HEK293 (cell line): ENCODE measurements around the gene TSC22D1.

Experiments
- CTCF ChIA-PET: fragments of 350-600 bp; formaldehyde crosslinking; extraction: SDS; loops from one replicate; lab custom pipeline; 2021; ENCODE audit warnings: antibody characterized with exemption; lab: Yijun Ruan, JAX
- POLR2A ChIA-PET: fragments of 300-600 bp; formaldehyde crosslinking; extraction: SDS; loops from one replicate; lab custom pipeline; 2020; ENCODE audit warnings: antibody characterized with exemption, inconsistent platforms; lab: Yijun Ruan, JAX
- H3K27ac ChIP-seq: fragments of 200-500 bp; sonication (Bioruptor generic); 2 replicates; pipeline ENCODE4 v1.5.1; 2014; ENCODE audit warnings: low read depth, low read length, control low read depth, inconsistent platforms; ENCODE audit errors: extremely low read depth
- H3K36me3 ChIP-seq, 2 experiments: fragments of 200-500 bp in 1 of 2; sonication (Bioruptor generic) in 1 of 2; 1 replicate in 1 of 2; 2 replicates in 1 of 2; pipeline ENCODE4 v1.5.1; 2014 to 2017; ENCODE audit warnings: inconsistent platforms in 2 of 2, low read length in 2 of 2; ENCODE audit not compliant: control insufficient read depth in 2 of 2, insufficient read depth in 1 of 2
- H3K4me1 ChIP-seq: fragments of 200-500 bp; sonication (Bioruptor generic); 2 replicates; pipeline ENCODE4 v1.5.1; 2014; ENCODE audit warnings: mild to moderate bottlenecking, low read length, inconsistent platforms; ENCODE audit not compliant: control insufficient read depth, insufficient read depth
- H3K4me3 ChIP-seq: 2 replicates; pipeline ENCODE4 v1.5.1; 2011; ENCODE audit warnings: low read depth, mild to moderate bottlenecking, control low read depth, low read length, moderate library complexity
- H3K9me3 ChIP-seq: fragments of 200-500 bp; sonication (Bioruptor generic); 2 replicates; pipeline ENCODE4 v1.5.1; 2014; ENCODE audit warnings: low read depth, low read length, inconsistent platforms; ENCODE audit not compliant: control insufficient read depth, insufficient read depth
- EGR2 ChIP-seq: fragments of 450-650 bp; formaldehyde crosslinking; IDR thresholded peaks from 2 replicates; pipeline ENCODE4 v1.5.1; 2016; ENCODE audit warnings: low read depth, missing biosample characterization, missing genetic modification characterization
- GLI2 ChIP-seq: fragments of 450-650 bp; formaldehyde crosslinking; IDR thresholded peaks from 2 replicates; pipeline ENCODE4; 2017; ENCODE audit warnings: missing biosample characterization, missing genetic modification characterization, low read depth, borderline replicate concordance
- GLI4 ChIP-seq: fragments of 450-650 bp; formaldehyde crosslinking; IDR thresholded peaks from 2 replicates; pipeline ENCODE4 v1.5.1; 2016; ENCODE audit warnings: missing biosample characterization, missing genetic modification characterization
- HOXA7 ChIP-seq: sonication (generic); formaldehyde crosslinking; IDR thresholded peaks from 2 replicates; pipeline ENCODE4 v1.8.1; 2022; ENCODE audit warnings: missing genetic modification reagents, borderline replicate concordance
- IKZF3 ChIP-seq: fragments of 450-650 bp; IDR thresholded peaks from 2 replicates; pipeline ENCODE4 v1.5.0; 2018; ENCODE audit warnings: missing biosample characterization, mild to moderate bottlenecking, missing genetic modification characterization, moderate library complexity
- OSR2 ChIP-seq: fragments of 450-650 bp; formaldehyde crosslinking; IDR thresholded peaks from 2 replicates; pipeline ENCODE4 v1.5.1; 2016; ENCODE audit warnings: missing biosample characterization, missing genetic modification characterization
- PRDM1 ChIP-seq: fragments of 450-650 bp; formaldehyde crosslinking; IDR thresholded peaks from 2 replicates; pipeline ENCODE4; 2016; ENCODE audit warnings: missing biosample characterization, missing genetic modification characterization
- PRDM6 ChIP-seq: fragments of 450-650 bp; formaldehyde crosslinking; IDR thresholded peaks from 2 replicates; pipeline ENCODE4 v1.5.1; 2017; ENCODE audit warnings: missing biosample characterization, missing genetic modification characterization
- SETDB1 ChIP-seq: IDR thresholded peaks from one replicate; pipeline ENCODE4 v1.6.1; 2017; ENCODE audit warnings: mild to moderate bottlenecking, low read length, moderate library complexity, mixed read lengths; ENCODE audit not compliant: insufficient read length
- TCF7L2 ChIP-seq: IDR thresholded peaks from 2 replicates; pipeline ENCODE4 v1.6.1; 2011; ENCODE audit warnings: low read depth, mild to moderate bottlenecking, inconsistent platforms, low read length, moderate library complexity, borderline replicate concordance
- ZBTB6 ChIP-seq: fragments of 450-650 bp; formaldehyde crosslinking; IDR thresholded peaks from 2 replicates; pipeline ENCODE4 v1.5.1; 2017; ENCODE audit warnings: missing biosample characterization, missing genetic modification characterization
- ZNF10 ChIP-seq: fragments of 450-650 bp; formaldehyde crosslinking; IDR thresholded peaks from 2 replicates; pipeline ENCODE4 v1.5.1; 2017; ENCODE audit warnings: missing biosample characterization, missing genetic modification characterization
- ZNF175 ChIP-seq: fragments of 450-650 bp; formaldehyde crosslinking; IDR thresholded peaks from 2 replicates; pipeline ENCODE4 v1.5.1; 2016; ENCODE audit warnings: missing biosample characterization, missing genetic modification characterization
- ZNF280D ChIP-seq: fragments of 450-650 bp; formaldehyde crosslinking; IDR thresholded peaks from 2 replicates; pipeline ENCODE4 v1.5.1; 2016; ENCODE audit warnings: missing biosample characterization, missing genetic modification characterization
- ZNF391 ChIP-seq: fragments of 450-650 bp; formaldehyde crosslinking; IDR thresholded peaks from 2 replicates; pipeline ENCODE4 v1.5.1; 2016; ENCODE audit warnings: low read depth, missing biosample characterization, missing genetic modification characterization, borderline replicate concordance
- ZNF394 ChIP-seq: fragments of 450-650 bp; formaldehyde crosslinking; IDR thresholded peaks from 2 replicates; pipeline ENCODE4 v1.5.1; 2016; ENCODE audit warnings: missing biosample characterization, missing genetic modification characterization, mild to moderate bottlenecking, moderate library complexity, borderline replicate concordance
- ZNF501 ChIP-seq: fragments of 450-650 bp; formaldehyde crosslinking; IDR thresholded peaks from 2 replicates; pipeline ENCODE4 v1.5.1; 2016; ENCODE audit warnings: missing biosample characterization, missing genetic modification characterization
- ZNF521 ChIP-seq: fragments of 450-650 bp; formaldehyde crosslinking; IDR thresholded peaks from 2 replicates; pipeline ENCODE4 v1.5.1; 2017; ENCODE audit warnings: missing biosample characterization, mild to moderate bottlenecking, missing genetic modification characterization
- ZNF571 ChIP-seq: fragments of 450-650 bp; formaldehyde crosslinking; IDR thresholded peaks from 2 replicates; pipeline ENCODE4 v1.5.0; 2017; ENCODE audit warnings: missing biosample characterization, missing genetic modification characterization
- ZNF621 ChIP-seq: fragments of 450-650 bp; formaldehyde crosslinking; IDR thresholded peaks from 2 replicates; pipeline ENCODE4 v1.5.1; 2017; ENCODE audit warnings: missing biosample characterization, missing genetic modification characterization
- ZNF623 ChIP-seq: fragments of 450-650 bp; formaldehyde crosslinking; IDR thresholded peaks from 2 replicates; pipeline ENCODE4 v1.5.1; 2016; ENCODE audit warnings: missing biosample characterization, missing genetic modification characterization
- TF ChIP-seq, protein P1 (sequence below): fragments of 450-650 bp; formaldehyde crosslinking; IDR thresholded peaks from 2 replicates; pipeline ENCODE4 v1.5.1; 2017; ENCODE audit warnings: missing biosample characterization, missing genetic modification characterization
- TF ChIP-seq, protein P2 (sequence below): sonication (generic); formaldehyde crosslinking; IDR thresholded peaks from 2 replicates; pipeline ENCODE4 v1.8.1; 2022; ENCODE audit warnings: mild to moderate bottlenecking, moderate library complexity, missing genetic modification reagents

Gene TSC22D1

GRCh38 chr13:44573071-44573470 lies 3.1 kb downstream of the TSC22D1 start:
- H3K4me3 ChIP-seq = no peak overlapping the region
- CTCF ChIA-PET = interaction anchor here (2.5 kb wide), 1 partner anchor 245 kb away, joined by 6 read pairs; no protein-coding TSS in a partner anchor
- peak; percentile 92; the same call in 1 of the 2 replicates for TF ChIP-seq ZNF394
- TF ChIP-seq OSR2 (tag by site-specific recombination) = peak; percentile 86
- peak; percentile 26; the same call in 1 of the 2 replicates for TF ChIP-seq ZNF10 (tag by site-specific recombination)
- TF ChIP-seq, protein P1, sequence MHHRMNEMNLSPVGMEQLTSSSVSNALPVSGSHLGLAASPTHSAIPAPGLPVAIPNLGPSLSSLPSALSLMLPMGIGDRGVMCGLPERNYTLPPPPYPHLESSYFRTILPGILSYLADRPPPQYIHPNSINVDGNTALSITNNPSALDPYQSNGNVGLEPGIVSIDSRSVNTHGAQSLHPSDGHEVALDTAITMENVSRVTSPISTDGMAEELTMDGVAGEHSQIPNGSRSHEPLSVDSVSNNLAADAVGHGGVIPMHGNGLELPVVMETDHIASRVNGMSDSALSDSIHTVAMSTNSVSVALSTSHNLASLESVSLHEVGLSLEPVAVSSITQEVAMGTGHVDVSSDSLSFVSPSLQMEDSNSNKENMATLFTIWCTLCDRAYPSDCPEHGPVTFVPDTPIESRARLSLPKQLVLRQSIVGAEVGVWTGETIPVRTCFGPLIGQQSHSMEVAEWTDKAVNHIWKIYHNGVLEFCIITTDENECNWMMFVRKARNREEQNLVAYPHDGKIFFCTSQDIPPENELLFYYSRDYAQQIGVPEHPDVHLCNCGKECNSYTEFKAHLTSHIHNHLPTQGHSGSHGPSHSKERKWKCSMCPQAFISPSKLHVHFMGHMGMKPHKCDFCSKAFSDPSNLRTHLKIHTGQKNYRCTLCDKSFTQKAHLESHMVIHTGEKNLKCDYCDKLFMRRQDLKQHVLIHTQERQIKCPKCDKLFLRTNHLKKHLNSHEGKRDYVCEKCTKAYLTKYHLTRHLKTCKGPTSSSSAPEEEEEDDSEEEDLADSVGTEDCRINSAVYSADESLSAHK (tag by site-specific recombination) = peak; percentile 73; the same call in 1 of the 2 replicates
- TF ChIP-seq ZBTB6 (tag by site-specific recombination) = no peak
- H3K9me3 ChIP-seq = no peaks in the 10 kb centered on the region
- POLR2A ChIA-PET = no interaction called here
- peaks cover 0 to 10% of the 10 kb centered on the region in 2 experiments; a peak in 1 of 3 replicates for H3K36me3 ChIP-seq
- peaks cover 9% of the 10 kb centered on the region for H3K4me1 ChIP-seq
- no peak overlapping the region for H3K27ac ChIP-seq

GRCh38 chr13:44566601-44567000 lies 9.5 kb downstream of the TSC22D1 start:
- Histone ChIP-seq H3K4me3 (no peak overlapping the region), H3K9me3 (no peaks in the 10 kb centered on the region), H3K36me3 (no peaks in the 10 kb centered on the region), H3K4me1 (peaks cover 3% of the 10 kb centered on the region; the same call in 1 of the 2 replicates), H3K27ac (no peak overlapping the region)
- CTCF ChIA-PET = interaction anchor here (0.6 kb wide), 1 partner anchor 559 kb away, joined by 4 read pairs; no protein-coding TSS in a partner anchor
- TF ChIP-seq TCF7L2 (no peak), ZNF623 (no peak), ZNF571 (tag by site-specific recombination) (no peak), ZNF501 (tag by site-specific recombination) (no peak), EGR2 (no peak), PRDM6 (tag by site-specific recombination) (no peak), GLI4 (tag by site-specific recombination) (no peak), ZNF175 (tag by site-specific recombination) (no peak), ZNF621 (tag by site-specific recombination) (no peak), SETDB1 (no peak), GLI2 (tag by site-specific recombination) (no peak), ZNF391 (tag by site-specific recombination) (no peak), PRDM1 (tag by site-specific recombination) (no peak)
- POLR2A ChIA-PET = no interaction called here

- H3K36me3 ChIP-seq = no peaks in the 10 kb centered on the region
- CTCF ChIA-PET = interaction anchor here (0.6 to 1.0 kb wide), 2 partner anchors 10 to 560 kb away, joined by 4 to 7 read pairs; no protein-coding TSS in a partner anchor
- H3K9me3 ChIP-seq = no peaks in the 10 kb centered on the region
- POLR2A ChIA-PET = no interaction called here
- H3K4me3 ChIP-seq = no peak overlapping the region
- no peak overlapping the region for H3K27ac ChIP-seq
- peaks cover 3% of the 10 kb centered on the region; the same call in 1 of the 2 replicates for H3K4me1 ChIP-seq
- TF ChIP-seq, protein P2, sequence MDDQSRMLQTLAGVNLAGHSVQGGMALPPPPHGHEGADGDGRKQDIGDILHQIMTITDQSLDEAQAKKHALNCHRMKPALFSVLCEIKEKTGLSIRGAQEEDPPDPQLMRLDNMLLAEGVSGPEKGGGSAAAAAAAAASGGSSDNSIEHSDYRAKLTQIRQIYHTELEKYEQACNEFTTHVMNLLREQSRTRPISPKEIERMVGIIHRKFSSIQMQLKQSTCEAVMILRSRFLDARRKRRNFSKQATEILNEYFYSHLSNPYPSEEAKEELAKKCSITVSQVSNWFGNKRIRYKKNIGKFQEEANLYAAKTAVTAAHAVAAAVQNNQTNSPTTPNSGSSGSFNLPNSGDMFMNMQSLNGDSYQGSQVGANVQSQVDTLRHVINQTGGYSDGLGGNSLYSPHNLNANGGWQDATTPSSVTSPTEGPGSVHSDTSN (CRISPR knock-in tag) = no peak
- TF ChIP-seq HOXA7 (CRISPR knock-in tag) (no peak), IKZF3 (tag by site-specific recombination) (no peak), ZNF521 (tag by site-specific recombination) (no peak), EGR2 (no peak), ZNF280D (no peak)
Observed at GRCh38 chr13:44565881-44566280, 10.2 kb downstream of the TSC22D1 start.
